Endothelial cell (in vitro differentiated cells): Measurements from ENCODE around the gene ZSWIM5. TPM values are rescaled to one million over a fixed set of nuclear protein-coding genes. Genes with fewer than 3 reads are reported as not detected.
"Not testable (repeated sequence)": the region's sequence is repeated elsewhere in the genome, so short reads cannot be mapped to it uniquely, and the experiment has no call there.

ENCODE experiments used
- DNase-seq: peaks from one replicate; pipeline ENCODE4 v3.0.0; 2021; ENCODE audit warnings: low spot score
- H3K27ac Mint-ChIP-seq: one replicate; pipeline ENCODE4 v1.8.0; 2021; ENCODE audit warnings: mixed read lengths, inconsistent platforms; ENCODE audit not compliant: unreplicated experiment
- H3K27me3 Mint-ChIP-seq: one replicate; pipeline ENCODE4 v1.8.0; 2021; ENCODE audit warnings: mild to moderate bottlenecking, moderate library complexity, mixed read lengths, inconsistent platforms; ENCODE audit not compliant: unreplicated experiment
- H3K36me3 Mint-ChIP-seq: one replicate; pipeline ENCODE4 v1.8.0; 2021; ENCODE audit warnings: mild to moderate bottlenecking, low read depth, mixed read lengths, inconsistent platforms; ENCODE audit not compliant: unreplicated experiment
- H3K4me1 Mint-ChIP-seq: one replicate; pipeline ENCODE4 v1.8.0; 2021; ENCODE audit warnings: mild to moderate bottlenecking, mixed read lengths, inconsistent platforms; ENCODE audit not compliant: unreplicated experiment
- H3K4me3 Mint-ChIP-seq: one replicate; pipeline ENCODE4 v1.8.0; 2021; ENCODE audit warnings: mild to moderate bottlenecking, mixed read lengths, inconsistent platforms; ENCODE audit not compliant: unreplicated experiment
- H3K9me3 Mint-ChIP-seq: one replicate; pipeline ENCODE4 v1.8.0; 2021; ENCODE audit warnings: mixed read lengths, inconsistent platforms; ENCODE audit not compliant: unreplicated experiment
- CTCF ChIP-seq: fragments of 200-600 bp; sonication (generic); IDR thresholded peaks from one replicate; pipeline ENCODE4 v1.5.0; 2021; ENCODE audit warnings: antibody characterized with exemption; ENCODE audit not compliant: unreplicated experiment
- total RNA-seq: library from RNA; stranded (reverse); fragmentation: NEBNext Ultra II Directional; extraction: Animal tissue kit (Norgen Biotek cat#: 25700); gene quantifications from one replicate; pipeline ENCODE4 v1.2.1, GENCODE V29; 2021; ENCODE audit not compliant: unreplicated experiment

ZSWIM5 gene
- total RNA-seq, 1 donor from 2014 or later, result 6.6 TPM

DNA sequence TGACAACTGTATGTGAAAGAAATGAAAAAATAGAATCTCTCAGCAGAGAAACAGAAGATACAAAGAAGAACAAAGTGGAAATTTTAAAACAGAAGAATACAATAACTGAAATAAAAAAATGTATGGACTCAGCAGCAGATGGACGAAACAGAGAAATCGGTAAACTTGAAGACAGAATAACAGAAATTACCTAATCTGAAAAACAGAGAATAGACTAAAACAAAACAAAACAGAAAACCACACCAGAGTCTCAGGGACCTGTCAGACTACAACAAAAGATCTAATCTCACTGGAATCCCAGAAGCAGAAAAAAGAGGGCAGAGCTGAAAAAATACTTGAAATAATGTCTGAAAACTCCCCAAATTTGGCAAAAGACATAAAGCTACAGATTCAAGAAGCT, 83.0 kb downstream of the ZSWIM5 start:
- H3K4me1 Mint-ChIP-seq, result no peaks in the 10 kb centered on the region
- TF ChIP-seq CTCF, result no peak
- no peak for DNase-seq
- no peak overlapping the region for H3K4me3 Mint-ChIP-seq
- H3K27me3 Mint-ChIP-seq, result peaks cover 1% of the 10 kb centered on the region
- H3K27ac Mint-ChIP-seq, result no peak overlapping the region
- H3K36me3 Mint-ChIP-seq, result no peaks in the 10 kb centered on the region
- H3K9me3 Mint-ChIP-seq, result no peaks in the 10 kb centered on the region

DNA sequence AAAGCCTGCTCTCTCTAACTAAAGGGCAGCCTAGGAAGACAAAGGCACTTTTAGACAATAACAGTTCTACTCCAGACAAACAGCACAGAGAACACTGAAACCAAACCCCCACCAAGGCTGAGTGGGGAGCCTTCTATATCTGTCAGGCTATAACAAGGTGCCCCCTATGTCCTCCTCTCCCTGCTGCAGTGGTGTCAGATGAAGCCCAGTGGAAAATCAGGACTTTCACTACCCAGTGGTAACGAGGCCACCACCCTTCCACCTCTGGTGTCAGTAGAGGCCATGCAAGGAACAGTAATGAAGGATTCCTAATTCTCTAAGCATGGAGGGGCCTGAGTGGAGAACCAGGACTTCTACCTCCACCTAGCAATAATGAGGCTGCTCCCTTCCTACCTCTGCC, 83.7 kb downstream of the ZSWIM5 start:
- no peak for TF ChIP-seq CTCF
- Mint-ChIP-seq H3K4me3 (no peak overlapping the region), H3K4me1 (no peaks in the 10 kb centered on the region), H3K36me3 (no peaks in the 10 kb centered on the region), H3K27ac (no peak overlapping the region), H3K27me3 (peaks cover 1% of the 10 kb centered on the region), H3K9me3 (no peaks in the 10 kb centered on the region)
- no peak for DNase-seq

DNA sequence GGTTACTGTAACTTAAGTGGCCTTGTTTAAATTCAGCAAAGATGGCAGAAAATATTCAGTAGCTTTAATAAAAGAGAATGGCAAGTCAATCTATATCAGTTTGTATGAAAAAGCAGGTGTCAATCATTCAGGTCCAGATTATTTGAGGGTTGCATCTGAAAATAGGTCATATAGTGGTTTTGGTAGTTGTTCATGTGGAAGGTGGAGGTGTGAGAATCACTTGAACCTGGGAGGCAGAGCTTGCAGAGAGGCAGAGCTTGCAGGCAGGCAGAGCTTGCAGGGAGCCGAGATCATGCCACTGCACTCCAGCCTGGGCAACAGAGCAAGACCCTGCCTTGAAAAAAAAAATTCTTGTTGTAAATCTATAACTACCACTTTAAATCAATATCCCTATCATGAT, 88.6 kb downstream of the ZSWIM5 start:
- no peak overlapping the region for H3K4me3 Mint-ChIP-seq
- no peak for DNase-seq
- H3K4me1 Mint-ChIP-seq, result no peaks in the 10 kb centered on the region
- no peaks in the 10 kb centered on the region for H3K9me3 Mint-ChIP-seq
- H3K27me3 Mint-ChIP-seq, result peaks cover 1% of the 10 kb centered on the region
- no peak for TF ChIP-seq CTCF
- no peaks in the 10 kb centered on the region for H3K36me3 Mint-ChIP-seq
- no peak overlapping the region for H3K27ac Mint-ChIP-seq

- no peak for TF ChIP-seq CTCF
- Mint-ChIP-seq H3K36me3 (no peaks in the 10 kb centered on the region), H3K9me3 (no peaks in the 10 kb centered on the region), H3K27ac (no peak overlapping the region), H3K4me1 (no peaks in the 10 kb centered on the region), H3K4me3 (no peak overlapping the region), H3K27me3 (peaks cover 1% of the 10 kb centered on the region)
- DNase-seq, result no peak
Measured at GRCh38 chr1:45116820-45117219, 89.6 kb downstream of the ZSWIM5 start.

DNA sequence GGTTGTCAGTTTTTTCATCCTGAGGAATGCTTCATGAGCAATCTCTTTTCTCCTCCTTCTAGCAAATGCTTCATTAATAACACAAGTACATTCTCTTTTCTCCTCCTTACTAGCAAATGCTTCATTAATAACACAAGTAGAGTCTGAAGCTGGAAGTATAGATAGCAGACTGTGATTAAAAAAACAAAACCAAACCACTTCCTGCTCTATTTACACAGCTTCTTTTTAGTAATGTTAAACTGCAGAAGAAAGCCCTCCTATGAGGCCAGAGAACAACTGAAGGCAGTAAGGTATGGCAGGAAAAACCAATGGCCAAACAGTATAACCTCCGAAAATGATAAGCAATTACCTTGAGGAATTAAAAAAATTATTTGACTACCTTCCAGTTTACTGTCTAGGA, 90.1 kb downstream of the ZSWIM5 start:
- Mint-ChIP-seq H3K4me1 (no peaks in the 10 kb centered on the region), H3K4me3 (no peak overlapping the region)
- TF ChIP-seq CTCF, result no peak

GRCh38 chr1:45115198-45115597, 91.2 kb downstream of the ZSWIM5 start:
- DNase-seq, H3K36me3 Mint-ChIP-seq, H3K9me3 Mint-ChIP-seq, H3K4me1 Mint-ChIP-seq, H3K27ac Mint-ChIP-seq, H3K27me3 Mint-ChIP-seq, H3K4me3 Mint-ChIP-seq: not testable (repeated sequence)

More for the DNA sequence above, 90.1 kb downstream of the ZSWIM5 start:
- peaks cover 1% of the 10 kb centered on the region for H3K27me3 Mint-ChIP-seq
- no peaks in the 10 kb centered on the region for H3K9me3 Mint-ChIP-seq
- H3K27ac Mint-ChIP-seq, result no peak overlapping the region
- H3K36me3 Mint-ChIP-seq, result peaks cover 3% of the 10 kb centered on the region
- DNase-seq, result no peak
